Measurements from ENCODE around the gene LYSMD3. TPM values are rescaled to one million over a fixed set of nuclear protein-coding genes. Genes with fewer than 3 reads are reported as not detected.

The LYSMD3 gene
- total and polyA plus RNA-seq, 7 donors = 8.0 to 23.7 (median 15.5) TPM

- TF ChIP-seq CTCF (IDR thresholded peaks at IDR 0.05) (no peak), POLR2AphosphoS5 (IDR thresholded peaks at IDR 0.05) (no peak), POLR2A (IDR thresholded peaks at IDR 0.05) (no peak), EP300 (IDR thresholded peaks at IDR 0.05) (no peak)
Observed at GRCh38 chr5:90565491-90565890, 36.1 kb upstream of the LYSMD3 start.

GRCh38 chr5:90563108-90563507 lies 33.7 kb upstream of the LYSMD3 start:
- Histone ChIP-seq H3K9me3 (no peaks in the 10 kb centered on the region), H3K4me3 (no peak overlapping the region), H3K27me3 (peaks cover 12 to 31% (median 15%) of the 10 kb centered on the region in 3 donors), H3K36me3 (no peaks in the 10 kb centered on the region), H3K4me1 (peaks cover 0 to 11% (median 10%) of the 10 kb centered on the region in 4 donors), H3K27ac (no peak overlapping the region)
- no peak for DNase-seq
- TF ChIP-seq CTCF (IDR thresholded peaks at IDR 0.05) (no peak), EP300 (IDR thresholded peaks at IDR 0.05) (no peak), POLR2AphosphoS5 (IDR thresholded peaks at IDR 0.05) (no peak), POLR2A (IDR thresholded peaks at IDR 0.05) (no peak)
- intact Hi-C loops (cut with DNase I) = no loop called here
- WGBS, 2 donors = 63 to 68% methylated on average over 1 of the region's 1 CpG

More at GRCh38 chr5:90565491-90565890, 36.1 kb upstream of the LYSMD3 start:
- WGBS, 2 donors = 91 to 94% methylated on average over 3 of the region's 3 CpGs
- peaks cover 0 to 4% (median 0%) of the 10 kb centered on the region in 4 donors for H3K9me3 ChIP-seq
- H3K4me1 ChIP-seq = no peaks in the 10 kb centered on the region
- H3K27me3 ChIP-seq = peaks cover 0 to 8% (median 0%) of the 10 kb centered on the region in 3 donors
- DNase-seq = no peak
- no peak overlapping the region for H3K4me3 ChIP-seq
- H3K27ac ChIP-seq = no peak overlapping the region
- intact Hi-C loops (cut with DNase I) = no loop called here
- H3K36me3 ChIP-seq = no peaks in the 10 kb centered on the region

GRCh38 chr5:90562341-90562740 lies 33.0 kb upstream of the LYSMD3 start:
- Histone ChIP-seq H3K36me3 (no peaks in the 10 kb centered on the region), H3K9me3 (no peaks in the 10 kb centered on the region), H3K4me1 (peaks cover 0 to 12% (median 11%) of the 10 kb centered on the region in 4 donors), H3K27ac (no peak overlapping the region), H3K4me3 (no peak overlapping the region), H3K27me3 (peaks cover 16 to 39% (median 17%) of the 10 kb centered on the region in 3 donors)
- WGBS, 2 donors = 44 to 73% methylated on average over 5 of the region's 5 CpGs
- TF ChIP-seq POLR2AphosphoS5 (IDR thresholded peaks at IDR 0.05) = no peak
- no peak for DNase-seq
- intact Hi-C loops (cut with DNase I) = no loop called here

- DNase-seq = no peak
- no peak overlapping the region for H3K27ac ChIP-seq
- 59 to 68% methylated on average over 1 of the region's 1 CpG for WGBS, 2 donors
- H3K27me3 ChIP-seq = peaks cover 16 to 45% (median 17%) of the 10 kb centered on the region in 3 donors
- intact Hi-C loops (cut with DNase I) = no loop called here
- no peaks in the 10 kb centered on the region for H3K9me3 ChIP-seq
- TF ChIP-seq POLR2A (IDR thresholded peaks at IDR 0.05) = no peak
- H3K4me1 ChIP-seq = peaks cover 0 to 12% (median 11%) of the 10 kb centered on the region in 4 donors
- no peaks in the 10 kb centered on the region for H3K36me3 ChIP-seq
- no peak overlapping the region for H3K4me3 ChIP-seq
Observed at GRCh38 chr5:90561766-90562165, 32.4 kb upstream of the LYSMD3 start.

GRCh38 chr5:90560771-90561170 lies 31.4 kb upstream of the LYSMD3 start:
- H3K9me3 ChIP-seq = no peaks in the 10 kb centered on the region
- H3K27me3 ChIP-seq = peaks cover 16 to 52% (median 17%) of the 10 kb centered on the region in 3 donors
- intact Hi-C loops (cut with DNase I) = no loop called here
- H3K4me3 ChIP-seq = no peak overlapping the region
- WGBS, 2 donors = 74 to 89% methylated on average over 2 of the region's 2 CpGs
- peaks cover 0 to 12% (median 11%) of the 10 kb centered on the region in 4 donors for H3K4me1 ChIP-seq
- TF ChIP-seq CTCF (IDR thresholded peaks at IDR 0.05) (no peak), POLR2A (IDR thresholded peaks at IDR 0.05) (no peak), POLR2AphosphoS5 (IDR thresholded peaks at IDR 0.05) (no peak), EP300 (IDR thresholded peaks at IDR 0.05) (no peak)
- H3K36me3 ChIP-seq = no peaks in the 10 kb centered on the region
- no peak overlapping the region for H3K27ac ChIP-seq
- no peak for DNase-seq
